Putamen (tissue), 1 donor: ENCODE results near the gene ZNF253.
"Not testable (repeated sequence)": the region's sequence is repeated elsewhere in the genome, so short reads cannot be mapped to it uniquely, and the experiment has no call there.

Experiments used
- DNase-seq: peaks from one replicate; pipeline ENCODE4 v3.0.0-alpha.2; 2016; ENCODE audit warnings: low spot score

ZNF253 gene

DNA sequence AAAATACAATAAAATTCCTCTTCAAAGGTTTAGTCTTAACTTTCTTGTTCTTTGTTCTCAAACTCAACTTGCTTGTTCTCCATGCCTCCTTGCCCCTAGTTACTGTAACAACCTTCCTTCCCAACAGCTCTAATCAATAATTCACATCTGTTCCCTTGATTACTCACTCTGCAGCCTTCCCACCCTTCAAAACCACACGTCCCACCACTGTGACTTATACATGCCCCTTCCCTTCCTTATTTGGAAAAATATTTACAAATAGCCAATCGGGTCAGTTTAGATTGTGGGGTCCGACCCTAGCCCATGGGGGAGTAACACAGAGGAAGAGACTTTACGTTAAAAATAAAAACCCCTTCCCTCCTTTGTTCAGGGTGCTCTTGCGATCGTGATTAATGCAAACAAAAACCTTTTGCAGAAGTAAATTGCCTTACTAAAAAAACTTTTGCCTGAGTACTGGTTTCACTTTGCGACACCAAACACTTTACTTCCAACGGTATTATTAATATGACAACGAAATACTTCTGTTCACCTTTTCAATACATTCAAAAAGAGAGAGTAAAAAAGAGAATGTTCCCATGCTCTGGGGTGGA is 34.6 kb downstream of the ZNF253 start:
- no peak for DNase-seq

DNA sequence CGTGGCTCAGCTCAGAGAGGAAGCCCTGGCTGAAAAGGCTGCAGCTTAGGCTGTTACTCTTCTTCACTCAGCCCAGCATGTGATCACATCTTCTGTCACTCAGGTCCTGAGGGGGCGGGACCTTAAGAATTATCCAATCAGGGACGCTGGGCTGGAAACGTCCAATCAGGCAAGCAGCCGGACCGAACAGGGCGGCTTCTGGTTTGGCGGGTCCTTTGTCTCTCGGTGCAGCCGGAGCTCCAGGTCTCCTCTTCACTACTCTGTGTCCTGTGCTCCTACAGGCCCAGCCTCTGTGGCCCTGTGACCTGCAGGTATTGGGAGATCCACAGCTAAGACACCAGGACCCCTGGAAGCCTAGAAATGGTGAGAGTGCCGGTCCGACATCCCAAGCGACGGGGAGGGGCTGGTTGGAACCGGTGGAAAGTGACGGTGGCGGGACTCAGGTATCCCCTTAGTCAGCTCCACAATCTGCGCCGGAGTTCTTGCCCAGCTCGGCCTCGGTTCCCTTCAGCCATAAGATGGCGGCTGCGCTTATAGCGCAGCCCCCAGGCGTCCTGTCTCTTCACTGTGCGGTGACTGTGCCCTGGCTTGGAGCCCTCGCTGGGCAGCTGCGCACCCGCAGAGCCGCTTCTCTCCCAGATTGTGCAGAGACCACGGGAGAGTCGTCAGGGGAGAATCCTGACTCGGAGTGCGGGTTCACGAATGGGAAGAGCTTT is 35.2 kb downstream of the ZNF253 start, which contains the start of gene ZNF93:
Gene ZNF93 (plus strand): TSS at position 218 of the 716 bp plus-strand sequence. CDS start 143 bp downstream, at position 361.
- peak; percentile 96 for DNase-seq

DNA sequence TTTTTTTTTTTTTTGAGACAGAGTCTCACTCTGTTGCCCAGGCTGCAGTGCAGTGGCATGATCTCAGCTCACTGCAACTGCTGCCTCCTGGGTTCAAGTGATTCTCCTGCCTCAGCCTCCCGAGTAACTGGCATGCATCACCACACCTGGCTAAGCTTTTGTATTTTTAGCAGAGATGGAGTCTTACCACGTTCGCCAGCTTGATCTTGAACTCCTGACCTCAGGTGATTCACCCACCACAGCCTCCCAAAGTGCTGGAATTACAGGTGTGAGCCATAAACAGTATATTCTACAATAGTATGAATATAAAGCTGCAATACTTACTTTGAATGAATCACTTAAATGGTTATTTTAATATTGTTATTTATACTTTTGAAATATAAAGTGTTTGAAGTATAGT is 41.9 kb downstream of the ZNF253 start:
- not testable (repeated sequence) for DNase-seq

DNA sequence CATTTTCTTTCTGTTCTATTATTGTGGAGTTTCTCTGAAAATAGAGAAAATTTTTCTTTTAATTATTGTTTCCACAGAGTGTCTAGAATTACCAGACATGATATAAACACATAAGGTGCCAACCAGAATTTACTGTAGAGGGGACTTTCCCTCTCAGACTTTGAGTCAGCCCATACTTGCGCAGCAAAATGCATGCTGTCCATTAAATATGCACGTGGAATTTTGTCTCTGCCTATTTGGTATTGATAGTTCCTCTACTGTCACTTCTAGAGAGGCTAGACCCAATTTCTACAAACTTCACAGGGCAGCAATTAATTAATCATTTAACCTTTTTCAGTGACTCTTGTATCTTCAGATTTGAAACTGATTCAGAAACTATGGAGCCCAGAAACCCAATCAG is 44.0 kb downstream of the ZNF253 start:
- DNase-seq: no peak

DNA sequence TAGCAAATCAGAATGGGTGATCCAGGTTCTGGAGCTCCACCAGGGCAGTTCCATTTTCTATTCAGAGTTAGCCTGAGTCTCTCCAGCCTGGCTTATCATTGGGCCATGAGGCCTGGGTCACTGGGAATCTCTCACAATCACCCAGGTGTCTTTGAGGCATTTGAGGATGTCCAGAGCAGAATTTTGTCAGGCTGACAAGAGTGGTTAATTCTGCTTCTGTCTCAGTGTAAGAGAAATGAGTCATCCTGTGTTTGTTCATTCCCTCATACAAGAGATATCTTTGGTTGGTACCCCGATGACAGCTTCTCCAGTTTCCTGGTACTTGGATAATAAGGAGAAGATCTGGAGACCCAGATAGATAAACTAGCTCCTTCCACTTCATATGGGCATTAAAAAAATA is 45.5 kb downstream of the ZNF253 start:
- DNase-seq: no peak

DNA sequence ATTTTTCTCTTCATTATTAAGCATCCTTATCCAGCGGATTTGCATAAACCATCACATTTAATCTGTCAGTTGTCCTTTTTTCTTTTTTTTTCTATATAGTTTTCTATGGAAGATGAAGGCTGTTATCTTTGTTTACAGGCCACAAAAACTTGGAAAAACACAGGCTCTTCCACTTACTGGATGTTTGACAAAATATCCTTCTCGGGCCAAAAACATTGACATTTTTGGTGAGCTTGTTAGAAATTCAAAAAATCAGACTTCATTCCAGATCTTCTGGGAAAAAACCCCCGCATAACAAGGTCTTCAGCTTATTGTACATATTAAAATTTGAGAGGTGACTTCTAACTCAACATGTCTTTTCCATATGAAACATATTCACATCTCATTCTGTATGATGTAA is 48.9 kb downstream of the ZNF253 start:
- DNase-seq: no peak

DNA sequence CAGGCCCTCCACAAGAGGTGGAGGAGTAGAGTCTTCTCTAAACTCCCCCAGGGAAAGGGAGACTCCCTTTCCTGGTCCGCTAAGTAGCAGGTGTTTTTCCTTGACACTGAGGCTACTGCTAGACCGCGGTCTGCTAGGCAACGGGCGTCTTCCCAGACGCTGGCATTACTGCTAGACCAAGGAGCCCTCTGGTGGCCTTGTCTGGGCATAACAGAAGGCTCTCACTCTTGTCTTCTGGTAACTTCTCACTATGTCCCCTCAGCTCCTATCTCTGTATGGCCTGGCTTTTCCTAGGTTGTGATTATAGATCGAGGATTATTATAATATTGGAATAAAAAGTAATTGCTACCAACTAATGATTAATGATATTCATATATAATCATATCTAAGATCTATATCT is 64.7 kb downstream of the ZNF253 start:
- DNase-seq: not testable (repeated sequence)

DNA sequence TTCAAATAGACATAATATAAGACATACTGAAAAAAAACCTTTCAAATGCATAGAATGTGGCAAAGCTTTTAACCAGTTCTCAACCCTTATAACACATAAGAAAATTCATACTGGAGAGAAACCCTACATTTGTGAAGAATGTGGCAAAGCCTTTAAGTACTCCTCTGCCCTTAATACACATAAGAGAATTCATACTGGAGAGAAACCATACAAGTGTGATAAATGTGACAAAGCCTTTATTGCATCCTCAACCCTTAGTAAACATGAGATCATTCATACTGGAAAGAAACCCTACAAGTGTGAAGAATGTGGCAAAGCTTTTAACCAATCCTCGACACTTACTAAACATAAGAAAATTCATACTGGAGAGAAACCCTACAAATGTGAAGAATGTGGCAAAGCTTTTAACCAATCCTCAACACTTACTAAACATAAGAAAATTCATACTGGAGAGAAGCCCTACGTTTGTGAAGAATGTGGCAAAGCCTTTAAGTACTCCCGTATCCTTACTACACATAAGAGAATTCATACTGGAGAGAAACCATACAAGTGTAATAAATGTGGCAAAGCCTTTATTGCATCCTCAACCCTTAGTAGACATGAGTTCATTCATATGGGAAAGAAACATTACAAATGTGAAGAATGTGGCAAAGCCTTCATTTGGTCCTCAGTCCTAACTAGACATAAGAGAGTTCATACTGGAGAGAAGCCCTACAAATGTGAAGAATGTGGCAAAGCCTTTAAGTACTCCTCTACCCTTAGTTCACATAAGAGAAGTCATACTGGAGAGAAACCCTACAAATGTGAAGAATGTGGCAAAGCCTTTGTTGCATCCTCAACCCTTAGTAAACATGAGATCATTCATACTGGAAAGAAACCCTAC is 68.0 kb downstream of the ZNF253 start:
- DNase-seq: not testable (repeated sequence)

DNA sequence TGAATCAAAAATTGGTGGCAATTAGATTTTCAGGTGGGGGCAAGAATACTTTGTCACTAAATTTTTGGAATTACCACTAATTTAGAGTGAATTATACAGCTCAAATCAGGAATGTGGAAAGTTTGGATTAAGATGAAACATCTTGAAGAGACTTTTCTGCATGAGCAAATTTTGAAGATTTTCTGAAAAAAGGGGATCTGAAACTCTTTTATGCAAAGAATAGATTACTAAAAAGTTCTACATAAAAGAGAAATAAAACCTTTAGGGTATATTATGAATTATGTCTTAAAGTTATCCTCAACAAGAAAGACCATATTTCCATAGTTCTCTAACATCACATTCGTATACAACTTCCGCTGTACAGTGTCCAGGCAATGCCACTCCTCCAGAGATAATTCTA is 71.7 kb downstream of the ZNF253 start:
- no peak for DNase-seq

DNA sequence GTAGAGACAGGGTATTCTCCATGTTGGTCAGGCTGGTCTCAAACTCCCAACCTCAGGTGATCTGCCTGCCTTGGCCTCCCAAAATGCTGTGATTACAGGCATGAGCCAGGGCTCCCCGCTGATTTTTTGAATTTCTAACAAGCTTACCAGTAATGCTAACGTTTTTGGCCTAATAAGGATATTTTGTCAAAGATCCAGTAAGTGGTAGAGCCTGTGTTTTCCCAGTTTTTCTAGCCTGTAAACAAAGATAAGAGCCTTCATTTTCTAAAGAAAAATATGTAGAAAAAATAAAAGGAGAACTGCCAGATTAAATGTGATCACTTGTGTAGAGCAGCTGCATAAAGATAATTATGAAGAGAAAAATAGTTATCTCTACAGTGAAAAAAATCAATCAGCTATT is 72.8 kb downstream of the ZNF253 start:
- no peak for DNase-seq

DNA sequence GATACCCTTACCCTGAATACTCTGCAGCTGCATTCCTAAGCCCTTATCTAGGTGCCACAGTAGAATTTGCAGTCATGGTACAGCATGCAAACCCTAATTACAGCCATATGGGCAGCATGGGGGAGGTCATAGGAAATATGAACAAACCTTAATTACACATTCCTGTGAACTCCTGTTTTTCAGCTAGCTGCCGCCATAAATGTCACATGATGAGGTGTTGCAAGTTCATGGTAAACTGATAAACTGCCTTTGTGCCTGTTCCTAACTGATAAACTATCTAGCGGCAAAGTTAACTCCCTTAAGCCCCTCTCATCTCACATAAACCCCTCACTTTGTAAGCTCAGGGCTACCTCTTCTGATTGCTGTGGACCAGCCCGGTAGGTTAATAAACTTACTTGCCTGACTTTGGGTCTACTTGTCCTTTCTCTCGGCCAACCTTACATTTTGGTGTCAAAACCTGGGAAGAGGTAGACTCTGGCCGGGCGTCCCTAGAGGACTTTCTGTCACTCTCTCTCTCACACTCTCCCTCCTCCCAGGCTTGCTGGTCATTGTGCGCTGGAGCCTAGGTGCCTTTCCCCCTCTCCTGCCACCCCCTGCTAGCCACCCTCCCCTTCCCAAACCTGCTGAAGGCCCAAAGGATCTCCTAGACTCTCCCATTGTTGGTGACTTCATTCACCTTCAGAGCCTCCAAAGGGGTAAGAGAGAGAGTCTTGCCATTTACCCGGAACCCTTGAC is 78.3 kb downstream of the ZNF253 start:
- no peak for DNase-seq
